ENCODE results near the gene ALDH4A1. TPM values are rescaled to one million over a fixed set of nuclear protein-coding genes. Genes with fewer than 3 reads are reported as not detected.

The ALDH4A1 gene
- total RNA-seq, 1 experiment from 2014 or later, result 18.4 TPM

- peak overlapping the region; percentile 47 for H3K27ac ChIP-seq (ENCODE audit: low read depth, low read length, poor library complexity, severe bottlenecking)
- intact Hi-C loops (cut with micrococcal nuclease; ENCODE audit: unreplicated experiment), result no loop called here
- TF ChIP-seq EZH2 (IDR thresholded peaks at IDR 0.05; ENCODE audit: borderline replicate concordance, low read depth, low read length, poor library complexity, severe bottlenecking), result no peak
- H3K27me3 ChIP-seq (replicated peaks; ENCODE audit: insufficient read depth, low read depth, low read length, poor library complexity), result no peaks in the 10 kb centered on the region
- H3K4me3 ChIP-seq (ENCODE audit: low read depth, low read length, poor library complexity, severe bottlenecking), result no peak overlapping the region
- H3K9me3 ChIP-seq (ENCODE audit: low read depth, low read length, poor library complexity, severe bottlenecking), result no peaks in the 10 kb centered on the region
- ChIA-PET POLR2A (ENCODE audit: low non-redundant PET) (no interaction called here), CTCF (no interaction called here)
- no peaks in the 10 kb centered on the region for H3K36me3 ChIP-seq (ENCODE audit: insufficient read depth, low read length, poor library complexity, severe bottlenecking)
- no TSS peak for BruUV-seq (replicated peaks)
- no peak for DNase-seq (ENCODE audit: low spot score)
- peaks cover 24% of the 10 kb centered on the region for H3K4me1 ChIP-seq (ENCODE audit: insufficient read depth, low read length, poor library complexity, severe bottlenecking)
Observed at GRCh38 chr1:18938008-18938706, 35.8 kb upstream of the ALDH4A1 start.

GRCh38 chr1:18937539-18937938 is 35.2 kb upstream of the ALDH4A1 start:
- no peak for DNase-seq (ENCODE audit: low spot score)
- H3K9me3 ChIP-seq (ENCODE audit: low read depth, low read length, poor library complexity, severe bottlenecking), result no peaks in the 10 kb centered on the region
- TF ChIP-seq EZH2 (IDR thresholded peaks at IDR 0.05; ENCODE audit: borderline replicate concordance, low read depth, low read length, poor library complexity, severe bottlenecking), result no peak
- no peak for TF ChIP-seq CTCF (conservative IDR thresholded peaks at IDR 0.05; ENCODE audit: low read depth, low read length)
- no peak overlapping the region for H3K4me3 ChIP-seq (ENCODE audit: low read depth, low read length, poor library complexity, severe bottlenecking)
- BruUV-seq (replicated peaks), result no TSS peak
- POLR2A ChIA-PET (ENCODE audit: low non-redundant PET), result no interaction called here
- peaks cover 24% of the 10 kb centered on the region for H3K4me1 ChIP-seq (ENCODE audit: insufficient read depth, low read length, poor library complexity, severe bottlenecking)
- H3K27me3 ChIP-seq (replicated peaks; ENCODE audit: insufficient read depth, low read depth, low read length, poor library complexity), result no peaks in the 10 kb centered on the region
- CTCF ChIA-PET, result no interaction called here
- H3K36me3 ChIP-seq (ENCODE audit: insufficient read depth, low read length, poor library complexity, severe bottlenecking), result no peaks in the 10 kb centered on the region
- no peak overlapping the region for H3K27ac ChIP-seq (ENCODE audit: low read depth, low read length, poor library complexity, severe bottlenecking)
- intact Hi-C loops (cut with micrococcal nuclease; ENCODE audit: unreplicated experiment), result no loop called here

- no peak for DNase-seq (ENCODE audit: low spot score)
- no TSS peak for BruUV-seq (replicated peaks)
- no peaks in the 10 kb centered on the region for H3K27me3 ChIP-seq (replicated peaks; ENCODE audit: insufficient read depth, low read depth, low read length, poor library complexity)
- no peaks in the 10 kb centered on the region for H3K36me3 ChIP-seq (ENCODE audit: insufficient read depth, low read length, poor library complexity, severe bottlenecking)
- H3K4me3 ChIP-seq (ENCODE audit: low read depth, low read length, poor library complexity, severe bottlenecking), result no peak overlapping the region
- H3K9me3 ChIP-seq (ENCODE audit: low read depth, low read length, poor library complexity, severe bottlenecking), result no peaks in the 10 kb centered on the region
- POLR2A ChIA-PET (ENCODE audit: low non-redundant PET), result no interaction called here
- H3K4me1 ChIP-seq (ENCODE audit: insufficient read depth, low read length, poor library complexity, severe bottlenecking), result peaks cover 21% of the 10 kb centered on the region
- CTCF ChIA-PET, result no interaction called here
- TF ChIP-seq EZH2 (IDR thresholded peaks at IDR 0.05; ENCODE audit: borderline replicate concordance, low read depth, low read length, poor library complexity, severe bottlenecking) (no peak), CTCF (conservative IDR thresholded peaks at IDR 0.05; ENCODE audit: low read depth, low read length) (no peak)
- intact Hi-C loops (cut with micrococcal nuclease; ENCODE audit: unreplicated experiment), result no loop called here
- no peak overlapping the region for H3K27ac ChIP-seq (ENCODE audit: low read depth, low read length, poor library complexity, severe bottlenecking)
Observed at GRCh38 chr1:18936814-18937481, 34.6 kb upstream of the ALDH4A1 start.
